ENCODE data around the gene USP12. TPM values are rescaled to one million over a fixed set of nuclear protein-coding genes. Genes with fewer than 3 reads are reported as not detected.
"Not testable (repeated sequence)": the region's sequence is repeated elsewhere in the genome, so short reads cannot be mapped to it uniquely, and the experiment has no call there.

Gene USP12
- total and polyA plus RNA-seq, 12 donors, result 4.6 to 20.3 (median 13.3) TPM

GRCh38 chr13:27125357-27126282, 46.0 kb downstream of the USP12 start:
- 93 to 98% (median 97%) methylated on average over 19 to 23 of the region's 23 CpGs for WGBS, 4 donors
- intact Hi-C loops (cut with DNase I), result no loop called here
- peaks cover 0 to 15% of the 10 kb centered on the region in 2 donors for H3K4me1 ChIP-seq (replicated peaks in 1 of 2)
- no peaks in the 10 kb centered on the region for H3K27me3 ChIP-seq
- no peak overlapping the region for H3K27ac ChIP-seq
- DNase-seq, result no peak
- no peaks in the 10 kb centered on the region for H3K9me3 ChIP-seq (replicated peaks in 1 of 3)
- no peak for TF ChIP-seq POLR2A (IDR thresholded peaks at IDR 0.05)
- no peak for TF ChIP-seq CTCF (IDR thresholded peaks at IDR 0.05)
- no peak overlapping the region for H3K4me3 ChIP-seq
- H3K36me3 ChIP-seq (replicated peaks in 1 of 2), result no peaks in the 10 kb centered on the region

GRCh38 chr13:27124571-27124970, 47.0 kb downstream of the USP12 start:
- Histone ChIP-seq H3K36me3 (replicated peaks in 1 of 2) (no peaks in the 10 kb centered on the region), H3K4me1 (replicated peaks in 1 of 2) (peaks cover 0 to 14% of the 10 kb centered on the region in 2 donors), H3K27ac (no peak overlapping the region), H3K4me3 (no peak overlapping the region), H3K9me3 (replicated peaks in 1 of 3) (no peaks in the 10 kb centered on the region), H3K27me3 (no peaks in the 10 kb centered on the region)
- 92 to 97% (median 94%) methylated on average over 4 of the region's 4 CpGs for WGBS, 4 donors
- TF ChIP-seq POLR2A (IDR thresholded peaks at IDR 0.05) (no peak), CTCF (IDR thresholded peaks at IDR 0.05) (no peak)
- DNase-seq, result no peak
- intact Hi-C loops (cut with DNase I), result no loop called here

- DNase-seq; H3K36me3 ChIP-seq (replicated peaks in 1 of 2); H3K27me3 ChIP-seq; H3K27ac ChIP-seq; H3K4me3 ChIP-seq; intact Hi-C loops (cut with DNase I); H3K9me3 ChIP-seq (replicated peaks in 1 of 3): not testable (repeated sequence)
- H3K4me1 ChIP-seq (replicated peaks in 1 of 2), result peaks cover 0 to 14% of the 10 kb centered on the region in 2 donors
- WGBS, 4 donors, result 94 to 100% (median 96%) methylated on average over 3 to 4 of the region's 4 CpGs
Measured at GRCh38 chr13:27123445-27123844, 48.2 kb downstream of the USP12 start.

GRCh38 chr13:27122036-27122435, 49.6 kb downstream of the USP12 start:
- H3K27ac ChIP-seq, result no peak overlapping the region
- no peak for DNase-seq
- no peak overlapping the region for H3K4me3 ChIP-seq
- H3K27me3 ChIP-seq, result no peaks in the 10 kb centered on the region
- WGBS, 4 donors, result 95 to 98% (median 98%) methylated on average over 7 of the region's 7 CpGs
- peaks cover 0 to 7% of the 10 kb centered on the region in 2 donors for H3K4me1 ChIP-seq (replicated peaks in 1 of 2)
- intact Hi-C loops (cut with DNase I), result no loop called here
- TF ChIP-seq POLR2A (IDR thresholded peaks at IDR 0.05), result no peak
- TF ChIP-seq CTCF (IDR thresholded peaks at IDR 0.05), result no peak
- H3K9me3 ChIP-seq (replicated peaks in 1 of 3), result no peaks in the 10 kb centered on the region
- no peaks in the 10 kb centered on the region for H3K36me3 ChIP-seq (replicated peaks in 1 of 2)
